HTR-8/SVneo (cell line): Measurements from ENCODE around the gene KIAA1191.

Experiments used
- DNase-seq: peaks from one replicate; pipeline ENCODE4 v3.0.0; 2011; ENCODE audit warnings: low spot score, mixed read lengths; ENCODE audit not compliant: insufficient read length
- FAIRE-seq: peaks from 2 replicates; lab custom pipeline; 2011; peaks lifted over from hg19 to GRCh38; lab: Jason Lieb, UNC

Gene KIAA1191

DNA sequence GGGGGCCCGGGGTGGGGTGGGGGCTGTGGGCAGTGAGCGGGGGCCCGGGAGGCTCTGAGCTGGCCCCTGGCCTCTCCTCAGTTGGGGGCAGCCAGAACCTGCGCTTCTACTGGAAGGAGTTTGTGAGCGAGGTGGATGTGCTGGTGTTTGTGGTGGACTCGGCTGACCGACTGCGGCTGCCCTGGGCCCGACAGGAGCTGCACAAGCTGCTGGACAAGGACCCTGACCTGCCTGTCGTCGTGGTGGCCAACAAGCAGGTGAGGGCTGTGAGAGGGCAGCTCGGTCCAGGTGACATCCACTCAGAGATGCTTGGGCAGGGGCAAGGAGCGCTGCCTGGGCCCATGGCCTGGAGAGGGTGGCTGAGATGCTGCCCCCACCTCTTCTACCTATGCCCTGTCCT lies 7.2 kb upstream of the KIAA1191 start:
- no peak for FAIRE-seq
- no peak for DNase-seq

DNA sequence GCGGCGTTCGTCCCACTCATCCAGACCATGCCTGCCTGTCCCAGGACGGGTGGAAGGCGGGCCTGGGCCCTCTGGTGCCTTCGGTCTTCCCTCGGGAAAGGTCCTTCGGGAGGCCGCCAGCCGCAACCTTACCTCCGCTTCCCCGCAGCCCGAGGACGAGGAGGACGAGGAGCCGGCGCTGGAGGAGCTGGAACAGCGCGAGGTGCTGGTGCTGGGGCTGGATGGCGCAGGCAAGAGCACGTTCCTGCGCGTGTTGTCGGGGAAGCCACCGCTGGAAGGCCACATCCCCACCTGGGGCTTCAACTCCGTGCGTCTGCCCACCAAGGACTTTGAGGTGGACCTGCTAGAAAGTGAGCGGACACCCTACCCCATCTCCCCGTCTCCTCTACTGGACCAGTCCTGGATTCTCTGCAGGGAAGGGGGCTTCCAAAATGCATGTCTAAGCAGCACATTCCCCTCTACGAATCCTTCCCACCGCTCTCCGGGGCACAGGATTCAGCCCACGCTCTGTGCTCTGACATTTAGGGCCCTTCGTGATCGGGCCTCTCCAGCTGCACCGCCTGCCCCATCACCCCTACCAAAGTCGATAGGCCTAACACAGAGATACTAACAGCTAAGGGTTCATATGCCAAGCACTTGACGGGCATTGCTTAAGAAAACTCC lies 4.8 kb upstream of the KIAA1191 start:
- FAIRE-seq (no peak), DNase-seq (no peak)

DNA sequence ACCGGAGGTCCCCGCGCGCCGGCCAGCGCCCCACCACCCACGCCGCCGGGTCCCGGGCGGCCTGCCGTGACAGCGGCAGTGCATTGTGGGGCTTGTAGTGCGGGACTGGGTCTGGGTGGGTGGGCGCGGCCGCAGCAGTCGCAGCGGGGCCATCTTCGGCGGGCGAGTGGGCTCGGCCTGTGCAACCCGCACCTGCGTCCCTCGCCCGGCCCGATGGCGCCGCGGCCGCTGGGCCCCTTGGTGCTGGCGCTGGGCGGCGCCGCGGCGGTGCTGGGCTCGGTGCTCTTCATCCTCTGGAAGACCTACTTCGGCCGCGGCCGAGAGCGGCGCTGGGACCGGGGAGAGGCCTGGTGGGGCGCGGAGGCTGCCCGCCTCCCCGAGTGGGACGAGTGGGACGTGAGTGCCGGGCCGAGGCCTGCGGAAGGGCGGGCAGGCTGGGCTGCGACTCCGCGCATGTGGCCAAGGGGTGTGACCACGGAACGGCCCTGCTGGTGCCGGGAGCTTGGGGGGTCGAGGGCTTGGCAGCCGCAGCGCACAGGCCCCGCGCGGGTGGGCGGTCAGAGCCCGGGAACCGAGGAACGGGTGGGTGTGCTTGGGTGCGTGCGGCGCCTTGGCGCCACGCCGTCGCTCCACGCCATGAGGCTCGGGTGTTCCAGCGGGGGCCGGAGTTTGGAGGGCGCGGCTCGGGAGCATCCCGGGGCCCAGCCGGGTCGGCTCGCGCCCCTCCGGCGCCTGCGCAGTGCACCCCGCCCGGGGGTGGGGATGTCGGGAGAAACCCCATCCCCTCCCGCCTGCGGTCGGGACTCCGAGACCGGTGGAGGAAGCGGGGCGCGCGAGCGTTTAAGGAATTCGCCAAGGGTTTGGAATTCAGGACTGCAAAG lies 4.0 kb upstream of the KIAA1191 start, which contains the start of gene ARL10:
ARL10 (plus strand) TSS at position 137 of the 881 bp plus-strand sequence; CDS start at position 214, 77 bp downstream.
- peak; percentile 79 for FAIRE-seq
- DNase-seq, result peak; percentile 82

DNA sequence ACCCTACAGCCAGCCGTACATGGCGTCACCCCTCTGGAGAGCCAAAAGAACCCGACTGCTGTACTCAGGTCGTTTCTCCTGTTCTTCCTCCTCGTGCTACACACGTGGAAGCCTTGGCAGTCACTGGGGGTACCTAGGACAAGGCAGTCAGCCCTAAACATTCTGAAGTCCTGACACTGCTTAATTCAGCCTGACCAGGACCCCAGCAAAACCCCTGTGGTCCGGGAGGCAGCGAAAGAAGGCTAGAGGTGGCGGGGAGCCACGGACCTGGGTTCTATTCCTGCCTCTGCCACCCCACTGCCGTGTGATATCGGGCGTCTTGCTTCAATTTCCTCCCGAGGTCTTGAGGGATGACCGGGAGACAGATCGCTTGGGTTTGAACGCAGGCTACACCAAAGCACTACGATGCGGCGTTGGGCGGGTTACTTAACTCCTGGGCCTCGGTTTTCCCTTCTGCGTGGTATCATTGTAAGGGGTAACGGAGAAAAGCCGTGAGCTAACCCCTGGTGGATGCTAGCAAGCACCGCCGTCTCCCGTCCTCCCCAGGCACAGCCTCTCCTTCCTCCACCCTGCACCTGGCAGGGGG lies 3.3 kb upstream of the KIAA1191 start:
- no peak for FAIRE-seq
- DNase-seq, result no peak

DNA sequence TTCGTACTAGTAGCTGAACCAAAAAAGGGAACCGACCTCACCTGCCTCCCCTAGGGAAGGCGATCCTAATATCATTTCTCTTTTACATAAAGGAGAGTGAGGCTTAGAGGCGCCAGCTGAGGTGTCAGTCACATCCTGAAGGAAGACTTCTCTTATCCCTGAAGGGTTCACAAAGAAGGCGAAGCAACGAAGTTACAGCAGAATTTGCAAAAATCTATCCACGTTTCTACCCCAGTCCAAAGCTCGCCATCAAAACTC lies 598 bp upstream of the KIAA1191 start:
- FAIRE-seq (no peak), DNase-seq (no peak)

DNA sequence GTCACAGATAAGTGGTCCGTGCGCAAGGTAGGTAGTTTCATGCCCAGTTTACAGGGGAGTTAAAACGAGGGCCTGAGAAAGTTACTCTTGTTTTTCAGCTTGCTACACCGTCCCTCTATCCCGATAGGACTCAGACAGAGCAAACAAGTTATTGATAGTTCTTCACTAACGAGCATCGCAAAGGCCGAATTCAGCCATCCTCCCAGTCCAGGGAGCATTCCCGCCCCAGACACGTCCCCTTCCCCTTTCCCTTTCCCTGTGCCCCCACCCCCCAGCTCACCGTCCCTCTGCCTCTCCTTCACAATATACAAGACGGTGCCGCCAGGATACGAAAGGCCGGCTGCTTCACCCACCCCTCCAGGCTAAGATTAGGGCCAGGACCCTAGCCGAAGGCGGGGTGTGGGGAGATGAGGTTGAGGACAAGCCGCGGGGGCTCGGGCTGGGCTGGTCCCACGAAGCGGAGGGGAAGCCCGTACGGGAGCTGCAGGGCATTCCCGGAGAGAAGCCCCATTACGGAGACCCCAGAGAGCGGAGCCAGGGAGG lies 599 bp downstream of the KIAA1191 start:
- DNase-seq (peak; percentile 19), FAIRE-seq (no peak)

DNA sequence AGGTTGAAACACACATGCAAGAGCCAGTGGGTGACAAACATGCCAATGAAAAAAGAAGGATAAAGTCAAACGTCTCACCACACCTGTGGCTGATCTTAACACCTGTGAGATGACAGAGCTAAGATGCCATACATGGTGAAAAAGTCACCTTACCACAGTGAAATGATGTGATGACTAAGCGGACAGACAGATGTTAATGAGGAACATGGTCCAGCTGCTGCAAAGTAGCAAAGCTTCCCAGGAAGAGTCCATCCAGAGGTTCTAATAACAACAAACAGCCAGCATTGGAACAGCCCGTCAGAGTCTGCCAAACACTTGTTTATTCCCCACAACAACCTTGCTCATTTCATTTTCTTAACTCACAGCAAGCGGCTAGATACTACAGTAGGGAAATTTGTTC lies 1.9 kb downstream of the KIAA1191 start:
- DNase-seq (no peak), FAIRE-seq (no peak)

DNA sequence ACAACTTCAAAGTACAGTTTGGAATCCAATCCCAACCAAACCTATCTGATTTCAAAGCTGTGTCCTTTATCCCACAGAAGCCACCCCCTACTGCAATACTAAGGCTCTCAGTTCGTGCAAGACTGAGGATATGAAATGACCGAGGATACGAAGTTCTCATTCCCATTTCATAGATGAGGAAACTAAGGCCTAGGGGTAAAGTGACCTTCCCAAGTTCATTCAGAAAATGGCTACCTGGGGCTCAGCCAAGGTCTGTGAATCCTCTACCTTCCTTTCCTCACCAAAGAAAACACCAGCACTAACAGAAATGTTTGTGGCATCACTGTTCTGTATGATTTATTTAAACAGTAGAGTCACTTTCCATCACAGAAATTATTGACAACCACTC lies 5.4 kb downstream of the KIAA1191 start:
- FAIRE-seq (no peak), DNase-seq (no peak)

DNA sequence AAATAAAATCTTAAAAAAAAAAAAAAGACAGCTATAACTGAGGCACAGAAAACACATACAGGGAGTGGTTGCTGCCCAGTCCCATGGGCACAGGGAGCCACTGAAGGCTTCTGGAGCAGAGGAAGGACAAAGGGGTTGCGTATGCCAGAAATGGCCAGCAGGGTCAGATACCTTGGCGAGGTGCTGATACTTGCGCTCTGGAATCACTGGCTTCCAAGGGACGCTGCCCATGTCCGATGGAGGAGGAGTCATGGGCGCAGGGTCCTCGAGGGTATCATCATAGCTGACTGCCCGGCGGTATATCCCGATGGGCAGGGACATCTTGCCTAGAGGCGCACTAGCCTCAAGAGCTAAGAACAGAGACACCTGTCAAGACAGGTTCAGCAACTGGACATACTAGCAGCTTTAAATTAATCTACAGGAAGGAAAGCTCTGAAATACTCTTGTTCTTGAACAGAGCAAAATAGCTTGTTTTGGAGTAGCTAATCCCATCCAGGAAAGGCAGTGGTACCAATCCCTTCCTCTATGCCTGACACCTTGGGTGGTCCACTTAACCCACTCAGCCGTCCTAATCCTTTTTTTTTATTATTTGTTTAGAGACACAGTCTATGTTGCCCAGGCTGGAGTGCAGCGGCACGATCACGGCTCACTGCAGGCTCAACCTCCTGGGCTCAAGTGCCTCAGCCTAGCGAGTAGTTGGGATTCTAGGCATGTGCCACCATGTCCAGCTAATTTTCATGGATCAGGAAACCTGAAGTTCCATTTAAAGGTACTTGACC lies 6.0 kb downstream of the KIAA1191 start:
- no peak for DNase-seq
- FAIRE-seq, result no peak

DNA sequence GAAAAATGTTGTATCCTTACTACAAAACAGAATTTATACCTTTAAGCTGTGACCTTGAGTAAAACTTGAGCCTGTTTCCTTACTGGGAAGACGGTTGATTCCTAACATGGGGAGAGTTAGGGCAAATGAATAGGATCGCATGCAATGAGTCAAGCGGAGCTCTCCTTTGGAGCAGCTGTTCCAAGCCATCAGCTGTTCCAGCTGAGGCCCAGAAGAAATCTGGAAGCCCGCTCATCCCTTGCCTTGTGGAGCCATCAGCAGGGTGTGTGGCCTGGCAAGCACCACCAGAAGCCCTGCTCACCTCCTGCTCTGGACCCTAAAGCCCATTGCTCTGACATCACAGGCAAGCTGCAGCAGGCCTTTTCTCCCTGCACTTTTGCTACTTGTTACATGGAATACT lies 8.0 kb downstream of the KIAA1191 start:
- no peak for FAIRE-seq

DNA sequence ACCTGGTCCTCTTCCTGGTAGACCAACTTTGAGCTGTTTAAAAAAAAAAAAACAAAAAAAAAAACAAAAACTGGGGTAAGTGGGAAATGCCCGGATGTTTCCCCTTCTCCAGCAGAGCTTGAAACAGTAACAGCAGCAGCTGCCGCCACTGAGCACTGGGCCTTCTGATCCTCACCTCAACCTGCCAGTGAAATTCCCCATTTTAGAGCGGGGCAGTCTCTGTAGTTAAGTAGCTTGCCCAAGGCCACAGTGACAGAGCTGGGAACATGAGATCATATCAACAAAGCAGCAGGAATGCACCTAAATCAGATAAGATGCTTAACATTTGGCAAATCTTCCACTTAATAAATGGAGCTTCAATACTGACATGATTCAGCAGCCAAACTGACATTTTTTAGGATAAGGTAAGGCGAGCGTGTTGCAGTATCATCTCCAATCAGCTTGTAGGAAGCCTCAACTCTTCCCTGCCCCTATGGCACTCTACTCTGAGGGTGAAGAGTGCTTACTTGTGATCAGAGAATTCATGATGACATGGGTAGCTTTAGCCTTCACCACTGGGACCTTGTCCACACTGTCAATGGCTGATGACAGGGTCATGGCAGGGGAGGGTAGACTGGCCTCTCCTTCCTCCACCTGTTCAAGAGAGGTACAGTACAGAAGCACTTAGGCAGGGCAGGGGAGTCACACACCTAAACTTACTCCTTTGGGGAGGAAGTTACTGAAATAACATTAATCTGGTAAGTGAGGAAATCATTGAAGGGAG lies 9.3 kb downstream of the KIAA1191 start:
- FAIRE-seq (peak; percentile 9), DNase-seq (no peak)

More for the DNA sequence above, 8.0 kb downstream of the KIAA1191 start:
- no peak for DNase-seq

DNA sequence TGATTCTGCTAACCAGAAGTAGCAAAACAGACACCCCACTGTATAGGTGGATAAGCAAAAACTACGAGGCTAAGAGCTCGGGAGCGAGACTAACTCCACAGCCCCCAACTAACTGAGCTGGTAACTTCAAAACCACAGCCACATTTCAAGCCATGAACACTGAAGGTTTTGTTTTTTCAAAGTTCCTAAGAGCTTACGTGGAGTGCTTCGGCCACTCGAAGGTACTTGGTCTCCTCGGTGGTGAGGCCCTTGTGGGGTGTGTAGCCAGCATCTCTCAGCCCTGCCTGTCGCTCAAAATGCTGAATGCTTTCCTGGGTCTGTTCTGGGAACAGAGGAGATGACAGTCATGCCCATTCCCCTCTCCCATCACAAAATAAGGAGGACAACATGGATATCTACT lies 11.1 kb downstream of the KIAA1191 start:
- no peak for DNase-seq
- no peak for FAIRE-seq

DNA sequence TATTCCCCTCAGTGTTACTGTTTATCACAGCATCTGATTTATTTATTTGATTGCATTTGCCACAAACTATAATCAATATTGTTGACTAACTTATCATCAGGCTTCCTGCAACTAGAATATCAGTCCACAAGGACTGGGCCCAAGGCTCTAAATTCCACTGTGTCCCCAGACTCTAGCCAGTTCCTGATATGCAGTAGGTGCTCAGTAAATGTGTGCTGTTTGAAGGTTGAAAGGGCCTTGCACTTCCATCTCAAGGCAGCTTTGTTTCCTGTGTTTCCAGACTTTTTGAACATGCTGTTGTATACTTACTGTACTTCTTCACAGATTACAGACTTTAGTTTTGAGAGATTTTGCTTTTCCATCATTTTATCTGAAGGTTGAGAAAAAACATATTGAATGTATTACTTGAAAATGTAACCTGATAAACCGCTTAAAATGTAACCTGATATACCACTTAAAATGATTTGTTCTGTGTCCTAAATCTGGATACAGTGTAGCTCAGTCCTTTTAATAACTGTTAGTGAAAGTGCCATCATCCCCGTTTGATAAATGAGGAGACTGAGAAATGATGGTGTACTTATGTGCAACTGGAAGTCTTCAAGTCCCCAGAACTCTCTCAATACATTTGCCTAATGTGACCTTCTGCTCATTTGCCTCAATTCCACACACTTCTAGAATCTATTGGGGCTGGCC lies 18.7 kb downstream of the KIAA1191 start:
- DNase-seq, result no peak

DNA sequence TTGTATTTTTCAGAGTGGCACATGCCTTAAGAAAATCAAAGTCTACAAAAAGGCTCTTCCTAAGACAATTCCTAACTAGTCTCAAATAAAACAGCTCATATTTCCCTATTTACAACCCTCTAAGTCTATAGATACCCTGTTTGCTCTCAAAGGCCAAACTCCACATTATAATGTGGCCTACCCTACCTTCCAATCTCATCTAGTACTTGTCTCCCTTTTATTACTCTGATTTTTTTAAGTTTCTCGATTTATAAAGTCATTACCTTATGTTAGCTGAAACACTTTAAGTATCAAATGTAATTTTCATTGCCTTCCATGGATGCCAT lies 19.4 kb downstream of the KIAA1191 start:
- DNase-seq (no peak), FAIRE-seq (no peak)

More for the DNA sequence above, 18.7 kb downstream of the KIAA1191 start:
- FAIRE-seq, result no peak

DNA sequence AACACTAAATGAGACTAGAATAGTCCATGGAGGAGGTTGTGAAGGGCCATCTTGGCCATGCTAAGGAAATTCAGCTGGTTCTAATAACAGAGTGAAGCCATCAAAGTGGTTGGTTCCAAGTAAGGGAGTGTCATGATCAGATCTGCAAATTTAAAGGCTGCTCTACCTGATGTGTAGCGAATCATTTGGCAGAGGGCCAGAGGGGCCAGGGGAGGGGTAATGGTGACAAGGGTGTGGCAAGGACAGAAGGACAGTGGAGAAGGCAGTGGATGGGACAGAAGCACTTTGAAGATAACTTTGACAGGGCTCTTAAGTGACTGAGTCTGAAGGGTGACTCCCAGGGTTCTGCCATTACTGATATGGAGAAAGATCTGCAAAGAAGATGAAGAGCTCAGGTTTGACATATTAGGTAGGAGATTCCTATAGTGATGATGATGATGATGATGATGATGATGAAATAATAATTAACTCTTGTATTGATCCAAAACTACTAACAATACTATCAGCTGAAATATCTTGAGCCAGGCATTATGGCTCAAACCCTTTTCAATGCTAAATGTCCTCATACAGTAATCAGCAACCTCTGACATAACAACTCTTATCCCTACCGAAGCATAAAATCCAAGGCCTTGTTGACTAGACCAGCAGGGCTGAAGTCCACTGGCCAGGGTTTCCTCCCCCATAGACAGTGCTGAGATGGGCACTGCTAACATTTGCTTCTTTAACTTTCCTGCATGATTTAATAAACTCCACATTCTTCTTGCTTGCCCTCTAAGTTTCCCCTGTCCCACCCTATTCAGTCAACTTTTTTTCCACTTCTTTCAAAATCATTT lies 20.0 kb downstream of the KIAA1191 start:
- FAIRE-seq (no peak), DNase-seq (no peak)

DNA sequence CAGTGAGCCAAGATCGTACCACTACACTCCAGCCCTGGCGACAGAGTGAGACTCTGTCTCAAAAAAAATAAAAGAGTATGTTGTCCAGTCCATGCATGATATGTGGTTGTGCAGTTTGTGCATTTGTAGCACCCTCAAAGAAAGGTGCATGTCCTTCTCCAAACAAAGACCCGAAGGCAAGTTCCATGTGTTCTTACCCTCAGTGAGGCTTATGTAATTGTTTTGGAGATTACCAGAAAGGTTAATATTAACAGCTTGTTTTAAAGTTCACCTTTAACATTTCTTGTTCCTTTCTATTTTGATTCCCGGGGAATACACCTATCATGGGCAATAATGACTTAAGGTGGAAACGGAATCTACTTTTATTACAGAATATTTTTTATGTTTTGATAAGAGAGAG lies 22.3 kb downstream of the KIAA1191 start:
- DNase-seq, result no peak
- FAIRE-seq, result no peak

DNA sequence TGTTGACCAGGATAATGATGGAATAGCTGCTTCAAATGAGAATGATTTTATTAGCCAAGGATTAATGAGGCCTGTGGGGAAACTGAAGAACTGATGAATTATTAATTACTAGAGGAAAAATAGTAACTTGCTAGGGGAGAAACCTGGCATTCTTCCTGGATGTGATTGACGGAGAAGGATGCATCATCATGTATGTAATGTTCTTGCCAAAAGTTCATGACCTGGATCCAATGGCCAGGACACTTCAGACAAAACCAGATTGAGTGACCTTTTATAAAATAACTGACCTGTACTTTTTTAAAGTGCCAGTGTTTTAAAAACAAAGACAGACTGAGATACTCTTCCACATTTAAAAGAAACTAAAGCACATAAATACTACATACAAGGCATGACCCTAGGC lies 23.7 kb downstream of the KIAA1191 start:
- DNase-seq (no peak), FAIRE-seq (no peak)

DNA sequence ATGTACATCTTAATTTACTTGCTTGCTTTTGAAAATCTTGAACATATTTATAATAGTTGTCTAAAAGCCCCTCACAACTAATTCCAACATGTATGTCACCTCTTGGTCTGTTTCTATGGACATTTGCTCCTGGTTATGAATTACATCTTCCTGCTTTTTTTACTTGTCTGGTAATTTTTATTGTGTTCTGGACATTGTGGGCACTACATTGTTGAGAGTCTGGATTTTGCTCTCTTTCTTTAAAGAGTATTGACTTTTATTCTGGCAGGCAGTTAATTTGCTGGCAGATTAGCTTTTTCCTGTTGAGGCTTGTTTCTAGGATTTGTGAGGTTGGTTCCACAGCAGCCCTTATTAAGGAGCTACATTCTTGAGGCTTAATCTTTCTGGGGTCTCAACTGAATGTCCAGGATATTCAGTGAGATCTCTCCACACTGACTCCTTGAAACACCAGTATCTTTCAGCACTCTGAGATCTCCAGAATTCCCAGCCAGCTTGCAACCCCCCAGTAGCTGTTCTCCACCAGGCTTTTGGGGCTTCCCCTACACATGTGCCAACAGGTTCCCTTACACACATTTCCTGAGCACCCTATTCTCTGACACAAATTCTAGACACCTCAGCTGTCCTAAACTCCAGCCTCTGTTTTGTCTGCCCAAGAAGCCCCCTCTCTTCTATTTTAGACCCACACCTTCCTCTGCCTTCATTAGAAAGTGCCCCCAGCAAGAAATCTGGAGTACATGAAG lies 27.4 kb downstream of the KIAA1191 start:
- FAIRE-seq (no peak), DNase-seq (no peak)
